ENCODE results near the gene TMEM151A.

Gene TMEM151A

DNA sequence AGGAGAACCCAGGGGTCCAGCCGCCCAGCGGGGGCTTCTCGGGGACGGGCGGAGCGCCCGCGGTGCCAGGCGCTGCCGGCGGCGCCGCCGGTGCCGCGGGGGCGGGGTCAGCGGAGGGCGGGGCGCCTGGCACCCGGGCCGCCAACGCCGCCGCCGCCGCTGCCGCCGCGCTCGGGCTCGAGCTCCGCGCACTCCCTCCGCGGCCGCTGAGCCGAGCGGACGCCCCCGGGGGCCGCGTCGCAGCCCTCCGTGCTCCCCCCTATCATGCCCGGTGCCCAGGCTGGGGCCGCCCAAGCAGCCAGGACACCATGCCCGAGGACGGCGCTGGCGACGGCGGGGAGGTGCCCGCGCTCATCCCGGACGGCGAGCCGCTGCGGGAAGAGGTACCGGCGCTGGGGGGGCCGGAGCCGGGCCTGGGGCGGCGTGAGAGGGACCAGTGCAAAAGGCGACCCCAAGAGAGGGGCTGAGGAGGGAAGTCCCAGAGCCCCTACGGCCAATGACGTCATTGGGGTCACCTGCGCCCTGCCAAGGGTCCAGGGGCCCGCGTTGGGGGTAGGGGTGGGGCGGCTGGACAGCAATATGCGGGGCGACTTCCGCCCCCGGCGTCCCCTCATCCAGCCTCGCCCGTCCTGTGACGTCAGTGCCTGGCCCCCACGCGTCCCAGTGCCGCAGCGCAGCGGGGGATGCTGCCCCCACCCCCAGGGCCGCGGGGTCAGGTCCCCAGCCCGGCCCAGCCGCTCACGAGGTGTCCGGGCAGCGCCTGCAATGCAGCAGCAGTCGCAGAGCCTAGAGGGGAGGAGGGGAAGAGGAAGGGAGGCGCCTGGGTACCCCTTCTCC, at the start of gene TMEM151A:
TMEM151A (plus strand) TSS at position 189 of the 837 bp plus-strand sequence; CDS start at position 309, 120 bp downstream.
- in situ Hi-C loops (cut with HindIII; ENCODE audit: low pct_ligation_motif_present, low sequenced_read_pairs), result no loop called here

DNA sequence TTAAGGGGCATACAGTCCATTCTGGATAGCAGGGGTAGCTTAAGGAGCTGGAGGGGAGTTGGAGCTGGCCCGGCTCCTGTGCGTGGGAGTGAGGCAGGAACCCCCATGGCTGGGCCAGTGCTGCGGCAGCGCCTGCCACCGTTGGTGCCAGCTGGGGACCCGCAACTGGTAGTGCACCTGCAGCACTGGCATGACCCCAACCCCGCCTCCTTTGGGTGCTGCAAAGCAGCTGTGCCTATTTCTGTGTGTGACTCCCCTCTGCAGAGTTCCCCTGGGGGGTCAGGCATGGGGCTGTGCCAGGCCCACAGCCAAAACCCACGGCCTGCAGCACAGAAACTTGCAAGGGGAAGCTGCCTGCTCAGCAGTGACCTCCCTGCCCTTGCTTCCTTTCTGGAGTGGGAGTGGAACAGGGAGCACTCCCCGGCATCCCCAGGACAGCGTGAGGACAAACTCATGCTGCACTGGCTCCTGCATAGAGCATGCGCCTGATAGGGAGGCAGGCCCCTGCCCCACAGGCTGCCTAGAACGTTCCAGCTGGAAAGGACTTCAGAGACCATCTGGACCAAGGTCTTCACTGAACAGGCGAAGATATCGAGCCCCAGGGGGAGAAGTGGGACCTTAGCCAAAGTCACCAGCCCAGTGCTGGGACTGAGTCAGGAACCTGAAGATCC, 49.5 kb upstream of the TMEM151A start:
- in situ Hi-C loops (cut with HindIII; ENCODE audit: low pct_ligation_motif_present, low sequenced_read_pairs), result no loop called here
- DNase-seq, result no peak
- H3K36me3 ChIP-seq (replicated peaks), result peaks cover 78% of the 10 kb centered on the region
- H3K27ac ChIP-seq, result no peak overlapping the region
- TF ChIP-seq, protein P1, sequence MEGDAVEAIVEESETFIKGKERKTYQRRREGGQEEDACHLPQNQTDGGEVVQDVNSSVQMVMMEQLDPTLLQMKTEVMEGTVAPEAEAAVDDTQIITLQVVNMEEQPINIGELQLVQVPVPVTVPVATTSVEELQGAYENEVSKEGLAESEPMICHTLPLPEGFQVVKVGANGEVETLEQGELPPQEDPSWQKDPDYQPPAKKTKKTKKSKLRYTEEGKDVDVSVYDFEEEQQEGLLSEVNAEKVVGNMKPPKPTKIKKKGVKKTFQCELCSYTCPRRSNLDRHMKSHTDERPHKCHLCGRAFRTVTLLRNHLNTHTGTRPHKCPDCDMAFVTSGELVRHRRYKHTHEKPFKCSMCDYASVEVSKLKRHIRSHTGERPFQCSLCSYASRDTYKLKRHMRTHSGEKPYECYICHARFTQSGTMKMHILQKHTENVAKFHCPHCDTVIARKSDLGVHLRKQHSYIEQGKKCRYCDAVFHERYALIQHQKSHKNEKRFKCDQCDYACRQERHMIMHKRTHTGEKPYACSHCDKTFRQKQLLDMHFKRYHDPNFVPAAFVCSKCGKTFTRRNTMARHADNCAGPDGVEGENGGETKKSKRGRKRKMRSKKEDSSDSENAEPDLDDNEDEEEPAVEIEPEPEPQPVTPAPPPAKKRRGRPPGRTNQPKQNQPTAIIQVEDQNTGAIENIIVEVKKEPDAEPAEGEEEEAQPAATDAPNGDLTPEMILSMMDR (IDR thresholded peaks at IDR 0.05; ENCODE audit: low read depth, low read length, missing control alignments), result no peak
- H3K27me3 ChIP-seq (replicated peaks), result no peaks in the 10 kb centered on the region
- no peak overlapping the region for H3K4me3 ChIP-seq (ENCODE audit: low read depth, low read length)

More for the DNA sequence above, at the start of gene TMEM151A:
- peaks cover 3% of the 10 kb centered on the region for H3K36me3 ChIP-seq (replicated peaks)
- peaks cover 19% of the 10 kb centered on the region for H3K27me3 ChIP-seq (replicated peaks)
- H3K27ac ChIP-seq, result no peak within 1 kb of the TSS
- TF ChIP-seq, protein P1 (IDR thresholded peaks at IDR 0.05; ENCODE audit: low read depth, low read length, missing control alignments), result no peak
- H3K4me3 ChIP-seq (ENCODE audit: low read depth, low read length), result no peak within 1 kb of the TSS
- no peak for DNase-seq

DNA sequence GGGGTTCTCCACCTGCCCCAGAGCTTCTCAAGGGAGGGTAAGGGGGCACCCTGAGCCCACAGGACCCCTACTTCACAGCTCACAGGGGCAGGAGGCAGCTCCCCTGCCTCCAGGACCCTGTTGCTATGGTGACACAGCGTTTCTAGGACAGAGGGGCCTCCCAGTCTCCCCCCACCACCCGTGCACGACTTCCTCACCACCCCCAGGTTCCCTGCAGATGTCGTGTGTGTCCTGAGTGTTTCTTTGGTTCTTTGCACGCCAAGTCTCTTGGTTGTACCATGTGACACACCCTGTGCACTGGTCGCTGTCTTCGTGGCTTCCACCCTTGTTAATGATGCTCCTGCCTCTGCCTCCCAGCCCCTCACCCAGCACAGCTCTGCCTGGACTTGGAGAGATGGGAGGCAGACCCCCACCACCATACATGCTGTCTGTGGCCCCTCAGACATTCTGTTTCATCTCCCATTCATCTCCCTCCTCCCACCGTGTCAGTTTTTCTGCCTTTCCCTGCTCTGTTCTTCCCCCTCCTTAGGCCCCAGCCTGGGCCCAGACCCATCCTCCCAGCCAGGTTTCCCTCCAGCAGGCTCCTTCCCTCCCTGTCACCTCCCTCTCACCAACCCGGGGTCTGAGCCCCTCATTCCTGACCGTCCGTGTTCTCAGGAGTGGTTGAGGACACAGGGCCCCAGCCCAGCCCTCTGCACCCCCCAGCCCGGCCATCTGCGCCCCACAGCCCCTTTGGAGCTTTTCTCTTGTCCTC, 47.7 kb upstream of the TMEM151A start:
- no peak overlapping the region for H3K4me3 ChIP-seq (ENCODE audit: low read depth, low read length)
- H3K27ac ChIP-seq, result no peak overlapping the region
- TF ChIP-seq, protein P1 (IDR thresholded peaks at IDR 0.05; ENCODE audit: low read depth, low read length, missing control alignments), result no peak
- H3K36me3 ChIP-seq (replicated peaks), result peaks cover 69% of the 10 kb centered on the region
- H3K27me3 ChIP-seq (replicated peaks), result no peaks in the 10 kb centered on the region
- in situ Hi-C loops (cut with HindIII; ENCODE audit: low pct_ligation_motif_present, low sequenced_read_pairs), result no loop called here
- no peak for DNase-seq

DNA sequence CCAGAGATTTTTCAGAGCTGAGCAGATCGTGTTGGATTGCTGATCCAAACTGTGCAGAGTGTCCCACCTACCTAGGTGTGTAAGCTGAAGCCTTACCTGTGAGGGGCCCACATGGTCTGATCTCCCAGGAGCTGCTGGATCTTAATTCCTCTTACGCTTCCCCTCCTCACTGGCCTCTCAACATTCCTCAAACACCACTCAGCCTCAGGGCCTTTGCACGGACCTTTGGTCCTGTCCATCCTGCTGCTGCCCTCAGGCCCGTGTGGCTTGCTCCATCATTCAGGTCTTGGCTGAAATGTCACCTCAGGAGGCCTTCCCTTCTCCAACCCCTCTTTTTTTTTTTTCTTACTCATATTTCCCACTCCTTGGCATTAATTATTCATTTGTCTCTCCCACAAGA, 44.4 kb upstream of the TMEM151A start:
- no peak for DNase-seq
- TF ChIP-seq, protein P1 (IDR thresholded peaks at IDR 0.05; ENCODE audit: low read depth, low read length, missing control alignments), result no peak
- no peaks in the 10 kb centered on the region for H3K27me3 ChIP-seq (replicated peaks)
- no peak overlapping the region for H3K27ac ChIP-seq
- H3K36me3 ChIP-seq (replicated peaks), result peaks cover 54% of the 10 kb centered on the region
- in situ Hi-C loops (cut with HindIII; ENCODE audit: low pct_ligation_motif_present, low sequenced_read_pairs), result no loop called here
- H3K4me3 ChIP-seq (ENCODE audit: low read depth, low read length), result no peak overlapping the region

DNA sequence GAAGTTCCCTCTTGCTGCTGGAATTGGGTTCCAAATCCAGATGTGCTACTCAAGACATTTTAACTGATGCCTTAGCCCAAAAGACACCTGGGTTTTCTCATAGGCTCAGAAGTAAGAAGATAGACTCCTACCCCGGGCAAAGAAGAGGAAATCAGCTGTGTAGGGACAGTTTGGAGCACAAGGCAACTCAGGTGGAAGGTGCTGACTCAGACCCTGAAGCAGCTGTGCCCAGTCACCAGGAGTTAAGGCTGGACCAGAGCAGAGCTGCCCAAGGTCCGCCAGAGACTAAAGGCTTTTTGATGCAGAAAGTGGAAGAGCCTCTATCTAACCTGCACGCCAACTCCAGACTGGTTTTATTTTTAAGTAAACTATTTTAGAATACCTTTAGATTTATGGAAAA, 43.9 kb upstream of the TMEM151A start:
- in situ Hi-C loops (cut with HindIII; ENCODE audit: low pct_ligation_motif_present, low sequenced_read_pairs), result no loop called here
- TF ChIP-seq, protein P1 (IDR thresholded peaks at IDR 0.05; ENCODE audit: low read depth, low read length, missing control alignments), result no peak
- Histone ChIP-seq H3K36me3 (replicated peaks) (peaks cover 50% of the 10 kb centered on the region), H3K27me3 (replicated peaks) (no peaks in the 10 kb centered on the region), H3K4me3 (ENCODE audit: low read depth, low read length) (no peak overlapping the region), H3K27ac (no peak overlapping the region)
- no peak for DNase-seq
